NCI-H748 treated with DMSO at 0.1 percent for 48 hours (cell line): ENCODE results near the gene RALGPS1.

ENCODE experiments used
- DNase-seq: peaks from one replicate; lab custom pipeline; 2025; lab: John Stamatoyannopoulos, UW

RALGPS1 gene

DNA sequence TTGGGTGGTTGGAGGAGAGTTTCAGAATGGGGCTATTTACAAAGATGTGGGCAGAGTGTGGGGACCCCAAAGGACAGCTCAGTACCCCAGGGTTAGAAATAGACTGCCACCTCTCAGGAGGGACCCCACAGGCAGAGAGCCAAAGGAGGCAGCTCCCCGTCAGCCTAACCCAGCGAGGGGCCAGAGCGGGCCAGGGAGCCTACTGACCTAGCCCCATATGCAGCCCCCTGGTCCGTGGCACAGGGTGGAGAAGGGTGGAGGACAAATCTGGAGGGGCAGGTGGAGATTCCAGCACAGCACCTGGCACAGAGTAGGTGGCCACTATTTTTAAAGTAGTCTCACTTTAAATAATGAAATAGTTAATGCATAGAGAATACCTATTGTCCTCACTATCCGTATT lies 275.0 kb downstream of the RALGPS1 start:
- DNase-seq: no peak

DNA sequence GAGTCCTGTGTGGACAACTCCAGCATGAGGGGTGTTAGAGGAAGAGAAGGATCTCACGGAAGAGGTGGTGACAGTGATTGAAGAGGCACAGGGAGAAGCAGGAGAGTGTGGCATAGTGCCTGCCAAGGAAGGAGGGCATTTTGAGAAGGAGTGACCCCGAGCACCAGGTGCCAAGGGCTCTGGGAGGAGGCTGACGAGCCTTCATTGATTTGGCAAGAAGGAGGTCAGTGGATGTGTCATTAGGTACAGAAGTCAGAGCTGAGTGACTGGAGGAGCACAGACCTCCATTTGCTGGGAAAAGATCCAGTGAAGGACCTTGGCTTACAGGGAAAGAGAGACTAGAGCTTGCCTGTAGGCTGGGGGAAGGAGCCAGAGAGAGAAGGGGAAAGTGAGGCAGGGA lies 278.2 kb downstream of the RALGPS1 start:
- DNase-seq: no peak

DNA sequence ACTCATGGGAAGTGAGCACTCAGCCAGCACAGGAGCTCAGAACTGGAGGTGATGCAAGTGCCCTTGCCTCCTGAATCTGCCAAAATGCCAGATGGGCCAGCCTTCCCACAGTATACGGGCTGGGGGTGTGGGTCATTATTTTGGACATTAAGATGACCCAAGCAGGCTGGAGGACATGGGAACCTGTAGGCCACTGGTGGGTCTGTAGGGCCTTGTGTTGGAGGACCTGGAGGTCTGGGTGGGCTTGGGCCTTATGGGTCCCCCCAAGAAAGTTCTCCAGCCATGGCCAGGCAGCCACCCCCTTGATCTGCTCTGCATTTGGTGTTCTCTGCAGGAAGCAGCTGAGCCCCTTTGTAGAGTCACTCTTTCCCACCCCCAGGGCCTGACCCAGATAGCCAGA lies 278.9 kb downstream of the RALGPS1 start:
- no peak for DNase-seq

DNA sequence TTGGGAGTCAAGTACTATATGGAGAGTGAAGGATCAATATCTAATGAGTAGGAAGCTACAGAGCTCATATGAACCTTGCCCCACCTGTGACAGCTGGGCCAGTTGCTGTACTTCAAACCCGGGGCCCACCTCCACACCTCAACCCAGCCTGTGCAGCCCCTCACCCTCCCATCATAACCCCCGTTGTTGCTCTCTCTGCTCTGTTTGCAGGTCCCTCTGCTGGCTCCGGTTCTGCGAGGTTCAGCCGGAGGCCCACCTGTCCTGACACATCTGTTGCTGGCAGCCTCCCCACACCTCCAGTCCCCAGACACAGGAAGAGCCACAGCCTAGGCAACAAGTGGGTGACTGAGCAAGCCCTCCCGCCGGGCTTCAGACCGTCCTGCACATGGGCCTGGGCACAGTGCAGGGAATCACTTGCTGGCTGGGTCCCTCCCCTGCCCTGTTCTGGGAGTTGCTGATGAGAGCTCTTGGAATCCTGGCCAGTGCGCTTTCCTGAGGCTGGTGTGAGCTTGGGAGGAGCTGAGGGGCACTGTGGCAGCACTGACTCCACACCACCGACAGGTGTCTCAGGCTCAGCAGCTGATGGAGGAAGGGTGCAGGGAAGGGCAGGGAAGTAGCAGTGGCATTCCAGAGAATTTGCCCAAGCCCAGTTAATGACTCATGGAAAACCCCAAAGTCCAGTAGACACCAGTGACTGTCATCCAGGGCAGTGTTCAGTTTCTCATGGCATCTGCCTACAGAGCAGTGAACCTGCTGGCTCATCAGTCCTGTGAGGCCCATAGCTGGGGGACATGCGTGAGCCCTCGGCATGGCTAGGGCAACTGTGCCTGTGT lies 280.5 kb downstream of the RALGPS1 start:
- no peak for DNase-seq

DNA sequence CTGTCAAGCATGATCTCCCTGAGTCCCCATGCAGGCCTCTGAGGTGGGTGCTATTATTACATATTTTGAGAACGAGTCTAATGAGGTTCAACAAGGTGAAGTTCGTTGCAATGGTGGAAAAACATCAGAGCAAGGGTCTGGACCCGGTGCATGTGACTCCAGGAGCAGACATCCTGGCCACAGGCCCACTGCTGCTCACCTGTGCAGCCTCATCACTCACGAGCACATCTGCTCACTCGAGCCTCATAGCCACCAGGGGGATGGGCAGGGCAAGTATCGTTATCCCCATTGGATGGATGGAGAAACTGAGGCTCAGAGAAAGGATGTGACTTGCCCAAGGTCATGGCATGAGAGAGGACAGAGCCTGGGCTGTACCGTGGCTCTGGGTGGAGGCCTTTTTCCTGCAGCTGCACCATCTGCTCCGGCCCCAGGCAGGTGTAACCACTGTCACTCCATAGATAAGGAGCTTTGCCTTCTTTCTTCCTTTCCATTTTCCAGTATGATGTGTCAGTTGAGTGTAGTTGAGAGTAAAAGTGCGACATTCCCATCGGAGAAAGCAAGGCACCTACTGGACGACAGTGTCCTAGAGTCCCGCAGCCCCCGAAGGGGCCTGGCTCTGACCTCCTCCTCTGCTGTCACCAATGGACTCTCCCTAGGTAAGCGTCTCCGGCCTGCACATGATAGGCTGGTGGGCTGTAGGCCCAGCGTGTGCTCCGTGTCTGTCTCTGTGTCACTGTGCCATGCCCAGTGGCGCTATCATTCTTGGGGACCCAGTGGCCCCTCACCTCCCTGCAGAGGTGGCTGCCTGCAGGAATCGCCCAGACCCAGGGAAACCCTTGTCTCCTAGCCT lies 281.6 kb downstream of the RALGPS1 start:
- no peak for DNase-seq

DNA sequence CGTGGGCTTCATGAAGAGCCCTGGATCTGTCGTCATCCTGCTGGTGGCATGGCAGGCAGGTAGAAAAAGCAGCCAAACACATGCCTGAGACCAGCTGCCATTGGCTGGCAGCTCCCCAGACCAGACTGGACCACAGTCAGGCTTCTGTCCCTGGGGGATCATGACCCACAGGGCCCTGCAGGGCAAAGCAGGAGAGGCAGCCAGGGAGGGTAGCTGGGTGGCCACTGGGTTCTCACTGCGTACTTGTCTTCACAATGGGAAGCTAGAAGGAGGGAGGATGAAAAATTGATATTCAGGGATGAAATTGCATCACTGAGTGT lies 282.2 kb downstream of the RALGPS1 start:
- no peak for DNase-seq

DNA sequence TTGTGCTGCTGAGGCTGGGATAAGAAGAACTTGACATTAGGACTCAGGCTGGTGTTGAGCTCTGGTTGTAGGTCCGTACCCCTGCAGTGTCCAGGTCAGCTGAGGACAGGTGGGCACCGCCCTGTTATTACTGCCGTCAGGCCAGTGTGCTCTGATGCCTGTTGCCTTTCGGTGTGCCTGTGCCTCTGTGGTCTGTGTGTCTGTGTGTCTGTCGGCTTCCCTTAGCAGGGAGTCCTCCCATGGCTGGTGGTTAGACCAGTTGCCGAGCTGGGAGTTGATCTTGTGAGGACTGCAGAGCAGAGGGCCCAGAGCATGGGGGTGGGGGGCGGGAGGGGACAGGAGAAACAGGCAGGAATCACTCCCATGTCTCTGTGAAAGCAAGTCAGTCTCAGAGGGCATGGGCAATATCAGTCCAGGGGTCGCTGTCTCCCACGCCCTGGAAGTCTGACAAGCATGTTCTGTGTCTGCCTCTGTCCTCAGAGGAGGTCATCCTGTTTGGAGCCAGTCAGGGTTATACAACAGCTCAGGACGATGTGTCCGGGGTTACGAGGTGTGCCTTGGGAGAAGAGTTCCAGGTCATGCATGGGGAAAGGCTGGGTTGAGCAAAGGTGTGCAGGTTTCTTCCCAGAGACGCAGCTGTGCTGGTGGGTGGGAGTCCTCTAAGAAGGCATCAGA lies 282.7 kb downstream of the RALGPS1 start:
- DNase-seq: no peak

DNA sequence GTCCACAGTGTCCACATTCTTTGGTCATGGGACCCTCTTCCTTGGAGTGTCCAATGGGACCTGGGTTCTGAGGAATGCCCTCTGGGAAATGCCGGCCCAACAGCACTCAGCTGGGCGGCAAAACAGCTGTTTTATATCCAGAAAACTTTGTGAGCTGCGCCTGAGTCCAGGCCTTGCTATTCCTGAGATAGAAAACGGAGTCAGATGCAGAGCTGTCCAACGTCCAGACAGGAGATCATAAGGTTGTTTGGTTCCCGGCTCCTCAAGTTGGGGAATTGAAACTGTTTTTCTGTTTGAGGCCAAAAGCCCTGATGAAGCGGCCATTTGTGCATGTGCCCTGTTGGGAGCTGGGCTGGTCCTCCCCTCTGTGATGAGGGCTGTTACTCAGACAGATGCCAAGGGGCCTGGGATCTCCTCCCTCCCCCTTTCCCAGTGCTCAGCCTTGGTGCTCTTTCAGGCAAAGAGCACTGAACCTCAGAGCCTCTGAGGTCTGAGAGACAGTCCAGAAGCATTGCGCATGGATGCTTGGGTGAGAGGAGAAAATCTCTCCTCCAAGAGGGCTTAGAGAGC lies 283.4 kb downstream of the RALGPS1 start:
- no peak for DNase-seq

DNA sequence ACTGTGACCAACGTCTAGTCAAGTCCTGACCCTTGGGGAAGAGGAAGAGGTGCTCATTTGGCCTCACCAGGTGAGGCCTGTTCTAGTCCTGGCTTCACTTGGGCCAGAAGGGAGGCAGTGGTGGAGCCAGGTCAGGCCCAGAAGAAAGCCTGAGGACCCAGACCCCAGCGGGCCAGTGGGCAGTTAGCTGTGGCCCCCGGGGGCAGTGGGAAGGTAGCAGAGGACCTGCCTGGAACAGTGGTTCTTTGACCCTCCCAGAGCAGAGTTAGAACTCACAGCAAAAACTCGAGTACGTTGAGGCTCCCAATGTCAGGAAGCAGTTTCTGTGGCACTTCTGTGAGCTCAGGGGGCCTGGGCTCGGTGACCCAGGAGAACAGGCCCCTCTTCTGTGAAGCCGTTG lies 284.0 kb downstream of the RALGPS1 start:
- no peak for DNase-seq

DNA sequence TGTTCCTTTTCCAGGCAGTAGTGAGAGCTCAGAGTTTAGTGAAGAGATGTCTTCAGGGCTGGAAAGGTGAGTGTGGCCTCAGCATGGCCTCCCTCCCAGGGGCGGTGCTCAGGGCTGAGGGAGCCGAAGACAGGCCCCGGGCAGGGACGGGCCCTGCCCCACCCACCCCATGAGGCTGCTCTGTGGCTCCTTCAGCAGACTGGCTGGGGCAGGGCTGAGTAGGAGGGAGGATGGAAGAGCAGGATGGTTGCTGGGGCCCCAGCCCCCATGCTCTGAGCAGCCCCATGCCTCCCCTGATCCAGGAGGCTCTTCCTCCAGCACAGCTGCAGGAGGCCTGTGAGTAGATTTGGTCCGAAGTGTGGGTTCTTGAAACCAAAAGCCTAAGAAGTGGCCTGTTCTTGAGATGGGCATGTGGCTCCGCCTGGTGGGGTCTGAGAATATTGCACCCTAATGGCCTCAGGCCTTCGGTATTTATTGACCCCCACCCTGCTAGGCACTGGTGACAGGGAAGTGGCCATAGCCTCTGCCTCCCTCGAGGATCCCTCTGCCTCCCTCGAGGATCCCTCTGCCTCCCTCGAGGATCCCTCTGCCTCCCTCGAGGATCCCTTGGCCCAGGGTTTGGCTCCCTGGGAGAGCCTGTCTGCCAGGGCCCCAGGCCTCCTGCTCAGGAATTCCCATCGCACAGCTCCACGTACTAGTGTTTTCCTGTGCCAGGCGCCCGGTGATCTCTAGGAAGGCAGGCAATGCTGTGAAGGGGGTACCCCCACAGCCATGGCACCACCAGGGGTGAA lies 284.6 kb downstream of the RALGPS1 start:
- peak; percentile 10 for DNase-seq

DNA sequence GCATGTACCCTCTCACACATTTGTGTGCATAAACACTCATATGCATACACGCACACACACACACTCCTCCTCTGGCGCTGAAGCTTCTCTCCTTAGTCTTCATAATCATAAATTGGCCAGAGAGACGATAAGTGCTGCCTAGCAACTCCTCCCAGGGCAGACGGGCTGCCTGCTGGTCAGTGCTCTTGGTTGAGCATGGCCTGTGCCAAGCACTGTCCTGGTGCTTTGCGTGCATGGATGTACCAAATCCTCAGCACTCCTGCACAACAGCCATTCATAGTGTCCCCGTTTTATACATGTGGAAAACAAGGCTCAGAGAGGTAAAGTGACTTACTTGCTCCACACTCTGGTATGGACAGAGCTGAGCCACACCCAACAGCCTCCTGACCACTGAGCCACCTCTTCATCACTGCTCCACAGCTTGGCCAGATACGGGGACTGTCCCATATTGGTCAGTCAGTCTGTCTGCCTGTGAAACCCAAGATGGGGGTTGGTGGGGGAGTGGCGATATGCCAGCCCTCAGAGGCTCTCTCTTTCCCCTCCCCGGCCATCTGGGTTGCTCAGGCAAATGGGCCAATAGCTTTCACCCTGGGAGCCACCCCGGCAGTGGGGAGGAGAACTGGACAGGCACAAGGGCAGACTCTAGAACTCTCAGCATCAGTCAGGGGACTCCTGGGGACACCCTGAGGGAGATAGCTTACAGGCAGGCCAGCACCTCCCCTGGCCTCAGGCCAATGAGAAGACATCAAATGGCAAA lies 285.7 kb downstream of the RALGPS1 start:
- DNase-seq: no peak

DNA sequence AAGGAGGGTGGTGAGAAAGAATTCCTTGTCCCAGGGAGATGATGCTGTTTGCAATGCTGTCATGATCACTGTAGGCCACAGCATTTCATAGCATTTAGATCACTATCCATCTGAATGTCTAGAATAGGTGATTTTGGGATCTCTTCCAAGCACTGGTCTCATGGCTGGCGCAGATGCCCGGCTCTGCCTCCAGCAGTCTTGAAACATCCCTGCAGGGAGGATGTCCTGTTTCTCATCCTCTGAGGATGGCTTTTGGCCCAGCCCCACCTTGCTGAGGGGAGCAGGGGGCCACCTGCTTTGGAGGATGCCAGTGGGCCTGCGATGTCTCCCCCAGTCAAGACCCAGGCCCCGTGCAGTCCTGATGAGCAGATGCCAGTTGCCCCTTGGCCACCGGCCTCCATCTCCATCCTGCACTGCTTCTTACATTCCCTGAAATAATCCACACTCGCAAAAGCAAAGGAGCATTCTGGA lies 286.5 kb downstream of the RALGPS1 start:
- DNase-seq: no peak

DNA sequence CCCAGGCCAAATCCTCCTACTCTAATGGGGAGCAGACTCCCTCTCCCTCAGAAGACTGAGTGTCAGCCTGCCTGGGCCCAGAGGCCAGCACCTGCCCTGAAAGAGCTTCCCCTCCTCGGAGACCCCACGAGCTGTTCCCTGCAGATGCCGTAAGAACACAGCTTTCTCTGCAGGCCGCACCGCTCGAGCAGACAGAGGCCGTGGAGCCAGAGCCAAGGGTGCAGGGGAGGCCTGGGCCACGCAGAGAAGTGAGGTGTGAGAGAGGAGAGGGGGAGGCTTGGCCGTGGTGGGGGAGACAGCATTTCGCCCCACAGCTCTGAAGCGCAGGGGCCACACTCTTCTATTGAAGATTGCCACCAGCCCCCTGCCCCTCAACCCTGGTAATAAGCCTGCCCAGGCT lies 287.1 kb downstream of the RALGPS1 start:
- DNase-seq: no peak

DNA sequence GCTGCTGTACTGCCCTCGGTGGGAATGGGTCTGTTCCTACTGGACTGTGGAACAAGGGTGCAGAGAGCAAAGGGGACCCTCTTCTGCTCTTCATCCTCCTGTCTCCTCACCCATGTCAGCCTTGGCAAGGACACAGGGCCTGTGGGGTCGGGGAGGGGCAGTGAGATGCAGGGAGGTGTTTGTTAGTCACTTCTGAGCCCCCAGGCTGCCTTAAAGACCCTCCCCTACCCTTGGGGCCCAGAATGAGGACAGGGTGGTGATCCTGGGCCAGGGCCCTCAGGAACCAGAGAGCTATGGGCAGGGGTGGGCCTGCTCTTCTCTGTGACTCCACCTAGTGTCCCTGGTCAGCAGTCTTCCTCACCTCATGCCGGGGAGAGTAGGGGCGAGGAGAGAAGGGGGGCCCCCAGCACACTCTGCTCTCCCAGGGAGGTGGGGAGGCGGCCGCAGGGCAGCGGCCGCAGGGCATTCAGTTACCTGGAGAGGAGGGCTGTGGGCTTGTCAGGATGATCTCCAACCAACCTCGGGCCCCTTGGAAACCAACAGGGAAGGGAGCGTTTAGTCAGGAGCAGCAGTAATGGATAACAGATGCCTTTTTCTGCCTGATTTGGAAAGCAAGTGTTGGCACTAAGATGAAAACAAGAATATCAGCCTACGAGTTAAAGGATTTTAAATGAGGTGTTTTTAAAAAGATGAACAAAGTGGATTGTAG lies 288.0 kb downstream of the RALGPS1 start:
- no peak for DNase-seq

DNA sequence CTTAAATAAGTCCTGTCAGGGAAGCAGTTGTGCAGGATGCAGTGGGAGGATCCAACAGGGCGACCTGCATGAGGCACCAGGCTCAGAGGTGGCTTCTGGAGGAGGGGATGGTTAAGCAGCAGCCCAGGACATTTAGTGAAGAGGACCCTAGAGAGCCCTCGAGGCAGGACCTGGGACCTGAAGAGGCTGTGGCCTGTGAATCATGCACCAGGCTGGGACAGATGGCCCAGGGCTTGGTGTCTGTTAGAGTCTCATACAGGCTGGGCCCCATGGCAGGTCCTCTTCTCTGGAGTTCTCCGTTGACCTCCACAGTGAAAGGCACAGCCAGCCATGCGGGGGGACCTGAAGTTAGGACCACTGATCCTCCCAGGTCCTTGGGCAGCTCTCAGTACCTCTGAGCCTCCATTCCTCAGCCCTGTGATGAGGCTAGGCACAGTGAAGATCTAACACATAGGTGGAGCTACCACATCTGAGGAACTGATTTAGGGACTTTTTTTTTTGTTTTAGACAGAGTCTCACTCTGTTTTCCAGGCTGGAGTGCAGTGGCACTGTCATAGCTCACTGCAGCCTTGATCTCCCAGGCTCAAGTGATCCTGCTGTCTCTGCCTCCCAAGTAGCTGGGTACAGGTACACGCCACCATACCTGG lies 289.2 kb downstream of the RALGPS1 start:
- DNase-seq: no peak

DNA sequence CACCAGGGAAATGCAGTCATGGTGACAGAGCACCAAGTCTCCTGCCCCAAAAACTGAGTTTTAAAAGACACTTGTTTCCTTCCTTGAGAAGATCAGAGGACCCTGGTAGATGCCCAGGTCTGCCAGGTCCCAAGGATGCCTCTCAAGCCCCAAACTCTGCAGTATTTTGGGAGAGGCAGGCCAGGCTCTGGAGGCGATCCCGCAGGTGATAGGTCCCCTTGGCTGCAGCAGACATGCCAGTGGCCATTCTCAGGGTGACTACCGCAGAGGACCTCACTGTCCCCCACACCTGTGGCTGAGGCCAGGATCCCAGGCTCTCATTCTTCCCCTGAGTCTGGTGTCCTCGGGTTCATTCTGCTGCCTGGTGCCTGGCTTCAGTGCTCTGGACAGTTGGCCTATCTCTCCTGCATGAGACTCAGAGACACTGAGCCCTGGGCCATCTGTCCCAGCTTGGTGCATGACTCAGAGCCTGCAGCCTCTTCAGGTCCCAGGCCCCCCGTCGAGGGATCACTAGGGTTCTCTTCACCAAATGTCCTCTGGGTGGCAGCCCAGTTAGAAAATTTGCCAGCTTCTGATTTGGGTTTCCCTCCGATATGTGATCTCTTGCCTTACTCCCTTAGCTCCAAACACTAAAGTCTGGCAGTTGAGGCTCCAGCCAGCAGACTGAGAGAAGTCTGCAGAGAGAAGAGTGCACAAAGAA lies 290.3 kb downstream of the RALGPS1 start:
- no peak for DNase-seq

DNA sequence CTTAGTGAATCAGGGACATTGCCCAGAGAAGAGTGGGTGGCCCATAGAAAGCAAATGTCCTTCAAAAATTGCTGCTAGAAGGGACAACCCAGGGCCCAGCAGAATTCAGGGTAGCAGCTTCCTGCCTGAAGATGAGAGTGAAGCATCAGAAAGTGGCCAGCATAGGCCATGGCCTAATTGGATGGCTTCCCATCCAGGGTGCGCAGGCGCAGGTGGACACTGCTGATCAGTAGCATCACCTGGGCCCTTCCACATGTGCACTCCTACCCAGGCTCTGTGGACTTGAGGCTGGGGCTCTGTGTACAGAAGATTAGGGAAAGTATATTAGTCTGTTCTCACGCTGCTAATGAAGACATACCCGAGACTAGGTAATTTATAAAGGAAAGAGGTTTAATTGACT lies 291.4 kb downstream of the RALGPS1 start:
- no peak for DNase-seq

DNA sequence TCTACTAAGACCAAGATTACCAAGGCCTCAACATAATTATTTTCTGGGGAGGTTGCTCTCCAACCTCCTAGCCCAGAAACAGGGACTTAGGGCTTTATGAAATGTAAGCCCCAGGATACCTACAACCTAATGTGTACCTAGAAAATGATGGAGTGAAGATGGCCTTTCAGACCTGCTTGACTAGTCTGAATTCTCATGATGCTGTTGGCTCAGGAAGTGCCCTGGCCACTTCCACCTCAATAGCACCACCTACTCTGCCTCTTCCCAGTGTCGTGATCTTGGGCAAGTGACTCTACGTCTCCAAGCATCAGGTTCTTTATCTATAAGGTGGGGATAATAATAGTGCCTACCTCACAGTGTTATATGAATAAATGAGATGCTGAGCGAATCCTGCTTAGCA lies 292.1 kb downstream of the RALGPS1 start:
- no peak for DNase-seq
